Measurements from ENCODE around the gene NT5C1A.

- TF ChIP-seq POLR2A (IDR thresholded peaks at IDR 0.05) (no peak), POLR2AphosphoS5 (IDR thresholded peaks at IDR 0.05) (no peak)
- TF ChIP-seq, protein P1, sequence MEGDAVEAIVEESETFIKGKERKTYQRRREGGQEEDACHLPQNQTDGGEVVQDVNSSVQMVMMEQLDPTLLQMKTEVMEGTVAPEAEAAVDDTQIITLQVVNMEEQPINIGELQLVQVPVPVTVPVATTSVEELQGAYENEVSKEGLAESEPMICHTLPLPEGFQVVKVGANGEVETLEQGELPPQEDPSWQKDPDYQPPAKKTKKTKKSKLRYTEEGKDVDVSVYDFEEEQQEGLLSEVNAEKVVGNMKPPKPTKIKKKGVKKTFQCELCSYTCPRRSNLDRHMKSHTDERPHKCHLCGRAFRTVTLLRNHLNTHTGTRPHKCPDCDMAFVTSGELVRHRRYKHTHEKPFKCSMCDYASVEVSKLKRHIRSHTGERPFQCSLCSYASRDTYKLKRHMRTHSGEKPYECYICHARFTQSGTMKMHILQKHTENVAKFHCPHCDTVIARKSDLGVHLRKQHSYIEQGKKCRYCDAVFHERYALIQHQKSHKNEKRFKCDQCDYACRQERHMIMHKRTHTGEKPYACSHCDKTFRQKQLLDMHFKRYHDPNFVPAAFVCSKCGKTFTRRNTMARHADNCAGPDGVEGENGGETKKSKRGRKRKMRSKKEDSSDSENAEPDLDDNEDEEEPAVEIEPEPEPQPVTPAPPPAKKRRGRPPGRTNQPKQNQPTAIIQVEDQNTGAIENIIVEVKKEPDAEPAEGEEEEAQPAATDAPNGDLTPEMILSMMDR (IDR thresholded peaks at IDR 0.05): no peak
Measured at GRCh38 chr1:39625009-39625408, 46.9 kb downstream of the NT5C1A start.

Measured in breast epithelium (tissue), 3 donors.